Endodermal cell (in vitro differentiated cells): ENCODE data around the gene CBX6. TPM values are rescaled to one million over a fixed set of nuclear protein-coding genes. Genes with fewer than 3 reads are reported as not detected.

Experiments
- DNase-seq: peaks from one replicate; pipeline ENCODE4 v3.0.0-alpha.2; 2017
- H3K27ac ChIP-seq: 2 replicates; pipeline ENCODE4 v1.5.1; 2013; ENCODE audit warnings: mild to moderate bottlenecking, low read depth, low read length, moderate library complexity
- H3K27me3 ChIP-seq: 2 replicates; pipeline ENCODE4 v1.6.1; 2013; ENCODE audit warnings: mild to moderate bottlenecking, low read length, moderate library complexity; ENCODE audit not compliant: insufficient read depth, control insufficient read depth, poor library complexity, severe bottlenecking
- H3K36me3 ChIP-seq: 2 replicates; pipeline ENCODE4 v1.7.0; 2013; ENCODE audit warnings: mild to moderate bottlenecking, low read length, moderate library complexity; ENCODE audit not compliant: control insufficient read depth, insufficient read depth
- H3K4me1 ChIP-seq: one replicate; pipeline ENCODE4 v1.7.0; 2013; ENCODE audit warnings: low read length; ENCODE audit not compliant: control insufficient read depth, insufficient read depth
- H3K4me3 ChIP-seq: 2 replicates; pipeline ENCODE4 v1.5.1; 2013; ENCODE audit warnings: mild to moderate bottlenecking, low read length, moderate library complexity
- H3K9ac ChIP-seq: 2 replicates; pipeline ENCODE4 v1.6.1; 2013; ENCODE audit warnings: mild to moderate bottlenecking, low read length, moderate library complexity; ENCODE audit not compliant: poor library complexity, severe bottlenecking; ENCODE audit errors: extremely low read depth
- H3K9me3 ChIP-seq: 2 replicates; pipeline ENCODE4 v1.6.1; 2013; ENCODE audit warnings: mild to moderate bottlenecking, low read length, moderate library complexity; ENCODE audit not compliant: control insufficient read depth
- H3K27ac Mint-ChIP-seq: 2 replicates; pipeline ENCODE4 v1.8.0; 2020; ENCODE audit warnings: mixed read lengths
- H3K27me3 Mint-ChIP-seq: 2 replicates; pipeline ENCODE4 v1.8.0; 2021; ENCODE audit warnings: mild to moderate bottlenecking, mixed read lengths; ENCODE audit not compliant: insufficient read depth
- H3K36me3 Mint-ChIP-seq: 2 replicates; pipeline ENCODE4 v1.8.0; 2020; ENCODE audit warnings: low read depth, mixed read lengths
- H3K4me1 Mint-ChIP-seq: 2 replicates; pipeline ENCODE4 v1.8.0; 2020; ENCODE audit warnings: mixed read lengths
- H3K4me3 Mint-ChIP-seq: 2 replicates; pipeline ENCODE4 v1.8.0; 2020; ENCODE audit warnings: mild to moderate bottlenecking, moderate library complexity, mixed read lengths
- H3K9me3 Mint-ChIP-seq: 2 replicates; pipeline ENCODE4 v1.8.0; 2020; ENCODE audit warnings: mild to moderate bottlenecking, mixed read lengths
- WGBS, 2 experiments: methylation state at CpG; one replicate each; pipeline versions ENCODE4 v1.1.5 to v1.1.7; 2013; ENCODE audit warnings: missing lambda C conversion rate in 2 of 2, mixed read lengths in 1 of 2; ENCODE audit not compliant: insufficient coverage in 1 of 2, insufficient read length in 1 of 2; 5-methylcytosine and 5-hydroxymethylcytosine counted together
- total RNA-seq, 2 donors: library from RNA; stranded (reverse); fragmentation: NEBNext Ultra II Directional in 1 of 2; extraction: Animal tissue kit (Norgen Biotek cat#: 25700) in 1 of 2; gene quantifications; 2 replicates in 1 of 2; 3 replicates in 1 of 2; pipeline ENCODE4 v1.2.1, GENCODE V29; 2021
- TF ChIP-seq, protein P1 (sequence below): fragments of 200-600 bp; sonication (generic); conservative IDR thresholded peaks from 2 replicates; pipeline ENCODE4 v1.5.0; 2021; ENCODE audit warnings: antibody characterized with exemption, mild to moderate bottlenecking

CBX6 gene
- total RNA-seq, 2 donors from 2014 or later, result 12.8 to 28.2 TPM

DNA sequence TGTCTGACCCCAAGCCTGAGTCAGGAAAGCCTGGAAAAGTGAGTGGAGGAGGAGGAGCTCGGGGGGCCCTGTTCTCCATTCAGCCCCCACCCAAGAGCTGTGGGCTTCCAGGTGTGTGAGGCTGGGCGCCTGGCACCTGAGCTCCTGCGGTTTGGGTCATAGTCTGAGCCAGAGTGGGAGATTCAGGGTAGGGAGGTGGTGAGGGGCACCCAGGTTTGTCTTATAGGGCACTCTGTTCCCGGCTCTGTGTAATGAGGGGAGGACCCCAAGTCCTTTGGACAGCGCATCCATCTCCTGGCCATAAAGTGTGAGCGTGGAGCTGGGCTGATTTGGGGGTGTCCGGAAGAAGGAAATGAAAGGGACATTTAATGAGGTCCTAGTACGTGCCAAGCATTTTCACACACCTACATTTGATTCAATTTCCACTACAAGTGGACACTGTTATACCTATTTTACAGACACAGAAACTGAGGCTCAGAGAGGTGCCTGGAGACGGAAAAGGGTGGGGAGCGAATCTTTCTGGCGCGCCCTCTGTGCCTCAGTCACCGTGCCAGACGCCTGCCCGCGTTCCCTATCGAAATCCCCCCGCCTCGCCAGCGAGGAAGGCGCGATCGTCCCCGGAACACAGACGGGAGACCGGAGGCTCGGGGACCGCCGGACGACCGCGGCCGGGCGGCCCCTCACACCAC lies 29.4 kb downstream of the CBX6 start:
- H3K9ac ChIP-seq, result peak overlapping the region; percentile 15
- peaks cover 72% of the 10 kb centered on the region for H3K27me3 Mint-ChIP-seq
- no peaks in the 10 kb centered on the region for H3K4me1 Mint-ChIP-seq
- H3K9me3 Mint-ChIP-seq, result no peaks in the 10 kb centered on the region
- H3K36me3 Mint-ChIP-seq, result no peaks in the 10 kb centered on the region
- no peaks in the 10 kb centered on the region for H3K36me3 ChIP-seq
- no peaks in the 10 kb centered on the region for H3K4me1 ChIP-seq
- peaks cover 61% of the 10 kb centered on the region for H3K27me3 ChIP-seq
- no peak for DNase-seq
- H3K4me3 ChIP-seq, result peak overlapping the region; percentile 49
- no peaks in the 10 kb centered on the region for H3K9me3 ChIP-seq
- no peak overlapping the region for H3K27ac Mint-ChIP-seq
- H3K27ac ChIP-seq, result no peak overlapping the region
- peak overlapping the region; percentile 48 for H3K4me3 Mint-ChIP-seq
- TF ChIP-seq, protein P1, sequence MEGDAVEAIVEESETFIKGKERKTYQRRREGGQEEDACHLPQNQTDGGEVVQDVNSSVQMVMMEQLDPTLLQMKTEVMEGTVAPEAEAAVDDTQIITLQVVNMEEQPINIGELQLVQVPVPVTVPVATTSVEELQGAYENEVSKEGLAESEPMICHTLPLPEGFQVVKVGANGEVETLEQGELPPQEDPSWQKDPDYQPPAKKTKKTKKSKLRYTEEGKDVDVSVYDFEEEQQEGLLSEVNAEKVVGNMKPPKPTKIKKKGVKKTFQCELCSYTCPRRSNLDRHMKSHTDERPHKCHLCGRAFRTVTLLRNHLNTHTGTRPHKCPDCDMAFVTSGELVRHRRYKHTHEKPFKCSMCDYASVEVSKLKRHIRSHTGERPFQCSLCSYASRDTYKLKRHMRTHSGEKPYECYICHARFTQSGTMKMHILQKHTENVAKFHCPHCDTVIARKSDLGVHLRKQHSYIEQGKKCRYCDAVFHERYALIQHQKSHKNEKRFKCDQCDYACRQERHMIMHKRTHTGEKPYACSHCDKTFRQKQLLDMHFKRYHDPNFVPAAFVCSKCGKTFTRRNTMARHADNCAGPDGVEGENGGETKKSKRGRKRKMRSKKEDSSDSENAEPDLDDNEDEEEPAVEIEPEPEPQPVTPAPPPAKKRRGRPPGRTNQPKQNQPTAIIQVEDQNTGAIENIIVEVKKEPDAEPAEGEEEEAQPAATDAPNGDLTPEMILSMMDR, result no peak
- WGBS, 2 experiments, result 31 to 54% methylated on average over 6 to 34 of the region's 34 CpGs

DNA sequence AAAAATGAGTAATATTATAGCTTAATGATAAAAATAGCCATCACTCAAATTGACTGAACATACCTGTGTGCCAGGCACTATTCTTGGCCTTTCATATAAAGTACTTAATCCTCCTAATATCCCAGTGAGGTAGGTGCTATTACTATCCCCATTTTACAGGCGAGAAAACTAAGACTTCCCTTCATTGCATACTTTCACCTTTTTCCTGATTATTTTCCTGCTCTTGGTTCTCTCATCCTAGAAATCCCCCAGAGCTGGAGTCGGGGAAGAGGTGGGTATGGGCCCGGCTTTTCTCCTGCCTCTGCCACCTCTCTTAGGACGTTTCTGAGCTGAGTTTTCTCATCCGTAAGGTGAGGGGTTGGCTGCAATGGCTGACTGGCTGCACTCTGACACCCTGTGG lies 30.4 kb downstream of the CBX6 start:
- Histone ChIP-seq H3K27me3 (peaks cover 58% of the 10 kb centered on the region), H3K9me3 (no peaks in the 10 kb centered on the region), H3K9ac (no peak overlapping the region), H3K36me3 (no peaks in the 10 kb centered on the region), H3K4me3 (no peak overlapping the region), H3K4me1 (no peaks in the 10 kb centered on the region), H3K27ac (no peak overlapping the region)
- peaks cover 3% of the 10 kb centered on the region for H3K4me1 Mint-ChIP-seq
- no peaks in the 10 kb centered on the region for H3K36me3 Mint-ChIP-seq
- no peak overlapping the region for H3K4me3 Mint-ChIP-seq
- no peak for DNase-seq
- H3K27me3 Mint-ChIP-seq, result peaks cover 67% of the 10 kb centered on the region
- TF ChIP-seq, protein P1, result no peak
- no peak overlapping the region for H3K27ac Mint-ChIP-seq
- 80 to 94% methylated on average over 2 to 5 of the region's 5 CpGs for WGBS, 2 experiments
- no peaks in the 10 kb centered on the region for H3K9me3 Mint-ChIP-seq

DNA sequence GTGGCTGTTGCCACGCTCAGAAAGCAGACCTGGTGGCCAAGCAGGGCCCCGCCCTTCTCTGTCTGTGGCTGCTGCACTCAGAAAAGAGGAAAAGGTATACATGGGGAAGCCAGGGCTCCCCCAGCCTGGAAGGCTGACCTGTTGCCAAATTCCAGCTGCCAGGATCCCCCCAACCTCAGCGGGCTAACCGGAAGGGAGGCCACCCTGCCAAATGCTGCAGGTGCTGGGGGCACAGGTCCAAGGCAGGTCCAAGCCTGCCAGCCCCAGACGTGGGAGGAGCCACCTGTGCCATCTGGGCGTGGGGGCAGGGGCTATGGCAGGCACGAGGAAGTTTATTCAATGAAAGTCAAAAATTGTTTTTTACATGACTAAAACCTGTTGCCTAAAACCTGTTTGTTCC lies 30.8 kb downstream of the CBX6 start:
- WGBS, 2 experiments, result 87% methylated on average over 4 to 7 of the region's 7 CpGs
- Histone ChIP-seq H3K27me3 (peaks cover 56% of the 10 kb centered on the region), H3K9ac (no peak overlapping the region), H3K4me1 (no peaks in the 10 kb centered on the region), H3K9me3 (no peaks in the 10 kb centered on the region), H3K36me3 (no peaks in the 10 kb centered on the region), H3K27ac (no peak overlapping the region), H3K4me3 (no peak overlapping the region)
- peaks cover 3% of the 10 kb centered on the region for H3K4me1 Mint-ChIP-seq
- H3K9me3 Mint-ChIP-seq, result no peaks in the 10 kb centered on the region
- H3K27me3 Mint-ChIP-seq, result peaks cover 67% of the 10 kb centered on the region
- H3K27ac Mint-ChIP-seq, result no peak overlapping the region
- no peaks in the 10 kb centered on the region for H3K36me3 Mint-ChIP-seq
- no peak for DNase-seq
- TF ChIP-seq, protein P1, result no peak
- no peak overlapping the region for H3K4me3 Mint-ChIP-seq
